ENCODE results near the gene CACNA1H.

Gene CACNA1H

DNA sequence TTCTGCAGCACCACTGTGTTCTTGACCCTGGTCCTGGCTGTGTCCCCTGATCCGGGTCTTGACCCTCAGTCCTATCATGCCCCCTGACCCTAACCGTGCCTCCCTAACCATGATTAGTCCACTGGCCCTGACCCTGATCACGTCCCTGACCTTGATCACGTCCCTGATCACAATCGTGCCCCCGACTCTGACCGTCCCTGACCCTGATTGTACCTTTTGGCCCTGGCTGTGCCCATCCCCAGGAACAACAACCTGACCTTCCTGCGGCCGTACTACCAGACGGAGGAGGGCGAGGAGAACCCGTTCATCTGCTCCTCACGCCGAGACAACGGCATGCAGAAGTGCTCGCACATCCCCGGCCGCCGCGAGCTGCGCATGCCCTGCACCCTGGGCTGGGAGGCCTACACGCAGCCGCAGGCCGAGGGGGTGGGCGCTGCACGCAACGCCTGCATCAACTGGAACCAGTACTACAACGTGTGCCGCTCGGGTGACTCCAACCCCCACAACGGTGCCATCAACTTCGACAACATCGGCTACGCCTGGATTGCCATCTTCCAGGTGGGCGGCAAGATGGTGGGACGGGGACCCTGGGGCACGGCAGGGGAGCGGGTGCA, 47.2 kb downstream of the CACNA1H start:
- Histone ChIP-seq H2AFZ (ENCODE audit: low read depth, low read length, severe bottlenecking) (no peak overlapping the region), H3K4me2 (ENCODE audit: low read depth, low read length, poor library complexity, severe bottlenecking) (no peak overlapping the region), H3K9ac (ENCODE audit: low read length) (no peak overlapping the region), H3K4me3 (ENCODE audit: insufficient read depth, low read length, poor library complexity, severe bottlenecking) (no peak overlapping the region), H3K9me2 (replicated peaks; ENCODE audit: insufficient read depth, low read length) (no peaks in the 10 kb centered on the region), H3F3A (ENCODE audit: insufficient read depth) (no peaks in the 10 kb centered on the region), H3K27ac (ENCODE audit: low read depth, low read length) (no peak overlapping the region), H3K9me3 (ENCODE audit: insufficient read depth, low read length) (no peaks in the 10 kb centered on the region), H4K20me1 (ENCODE audit: low read depth, low read length) (no peaks in the 10 kb centered on the region), H3K27me3 (ENCODE audit: low read length) (no peaks in the 10 kb centered on the region), H3K36me3 (ENCODE audit: low read length) (no peaks in the 10 kb centered on the region), H3K79me2 (ENCODE audit: insufficient read depth, low read length) (no peaks in the 10 kb centered on the region)
- TF ChIP-seq, protein P1, sequence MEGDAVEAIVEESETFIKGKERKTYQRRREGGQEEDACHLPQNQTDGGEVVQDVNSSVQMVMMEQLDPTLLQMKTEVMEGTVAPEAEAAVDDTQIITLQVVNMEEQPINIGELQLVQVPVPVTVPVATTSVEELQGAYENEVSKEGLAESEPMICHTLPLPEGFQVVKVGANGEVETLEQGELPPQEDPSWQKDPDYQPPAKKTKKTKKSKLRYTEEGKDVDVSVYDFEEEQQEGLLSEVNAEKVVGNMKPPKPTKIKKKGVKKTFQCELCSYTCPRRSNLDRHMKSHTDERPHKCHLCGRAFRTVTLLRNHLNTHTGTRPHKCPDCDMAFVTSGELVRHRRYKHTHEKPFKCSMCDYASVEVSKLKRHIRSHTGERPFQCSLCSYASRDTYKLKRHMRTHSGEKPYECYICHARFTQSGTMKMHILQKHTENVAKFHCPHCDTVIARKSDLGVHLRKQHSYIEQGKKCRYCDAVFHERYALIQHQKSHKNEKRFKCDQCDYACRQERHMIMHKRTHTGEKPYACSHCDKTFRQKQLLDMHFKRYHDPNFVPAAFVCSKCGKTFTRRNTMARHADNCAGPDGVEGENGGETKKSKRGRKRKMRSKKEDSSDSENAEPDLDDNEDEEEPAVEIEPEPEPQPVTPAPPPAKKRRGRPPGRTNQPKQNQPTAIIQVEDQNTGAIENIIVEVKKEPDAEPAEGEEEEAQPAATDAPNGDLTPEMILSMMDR (IDR thresholded peaks at IDR 0.05; ENCODE audit: insufficient read depth, low read length, poor library complexity, severe bottlenecking): no peak
- TF ChIP-seq EZH2phosphoT487 (conservative IDR thresholded peaks at IDR 0.05; ENCODE audit: low read length): no peak

DNA sequence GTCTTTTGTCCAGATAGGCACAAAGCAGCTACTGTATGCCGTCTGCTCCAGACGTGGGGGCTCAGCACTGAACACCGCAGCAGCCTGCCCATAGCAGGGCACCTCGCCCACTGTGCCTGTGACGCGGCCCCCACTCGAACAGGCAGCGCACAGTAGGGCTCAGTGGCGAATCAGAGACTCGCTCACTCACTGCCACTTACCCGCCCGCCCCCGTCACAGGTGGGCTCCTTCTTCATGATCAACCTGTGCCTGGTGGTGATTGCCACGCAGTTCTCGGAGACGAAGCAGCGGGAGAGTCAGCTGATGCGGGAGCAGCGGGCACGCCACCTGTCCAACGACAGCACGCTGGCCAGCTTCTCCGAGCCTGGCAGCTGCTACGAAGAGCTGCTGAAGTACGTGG, 48.5 kb downstream of the CACNA1H start:
- no peaks in the 10 kb centered on the region for H4K20me1 ChIP-seq (ENCODE audit: low read depth, low read length)
- TF ChIP-seq, protein P1 (IDR thresholded peaks at IDR 0.05; ENCODE audit: insufficient read depth, low read length, poor library complexity, severe bottlenecking): no peak
- no peak for TF ChIP-seq EZH2phosphoT487 (conservative IDR thresholded peaks at IDR 0.05; ENCODE audit: low read length)
- no peaks in the 10 kb centered on the region for H3K27me3 ChIP-seq (ENCODE audit: low read length)

DNA sequence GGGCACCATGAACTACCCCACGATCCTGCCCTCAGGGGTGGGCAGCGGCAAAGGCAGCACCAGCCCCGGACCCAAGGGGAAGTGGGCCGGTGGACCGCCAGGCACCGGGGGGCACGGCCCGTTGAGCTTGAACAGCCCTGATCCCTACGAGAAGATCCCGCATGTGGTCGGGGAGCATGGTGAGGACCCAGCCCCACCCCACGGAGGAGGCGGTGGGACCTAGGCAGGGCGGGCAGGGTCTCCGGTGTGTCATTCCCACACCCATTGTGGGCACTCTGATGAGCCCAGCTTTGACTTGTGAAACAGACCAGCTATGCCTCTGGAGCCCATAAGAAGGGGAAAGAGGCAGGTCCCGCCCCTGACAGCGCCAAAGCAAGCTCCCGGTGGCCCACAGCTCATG, 49.4 kb downstream of the CACNA1H start:
- H3F3A ChIP-seq (ENCODE audit: insufficient read depth): no peaks in the 10 kb centered on the region
- H3K9me3 ChIP-seq (ENCODE audit: insufficient read depth, low read length): no peaks in the 10 kb centered on the region
- no peak overlapping the region for H3K27ac ChIP-seq (ENCODE audit: low read depth, low read length)
- H3K4me2 ChIP-seq (ENCODE audit: low read depth, low read length, poor library complexity, severe bottlenecking): no peak overlapping the region
- no peak overlapping the region for H2AFZ ChIP-seq (ENCODE audit: low read depth, low read length, severe bottlenecking)
- no peaks in the 10 kb centered on the region for H3K9me2 ChIP-seq (replicated peaks; ENCODE audit: insufficient read depth, low read length)
- H3K36me3 ChIP-seq (ENCODE audit: low read length): no peaks in the 10 kb centered on the region
- H3K27me3 ChIP-seq (ENCODE audit: low read length): no peaks in the 10 kb centered on the region
- no peak overlapping the region for H3K4me3 ChIP-seq (ENCODE audit: insufficient read depth, low read length, poor library complexity, severe bottlenecking)
- H4K20me1 ChIP-seq (ENCODE audit: low read depth, low read length): no peaks in the 10 kb centered on the region
- TF ChIP-seq, protein P1 (IDR thresholded peaks at IDR 0.05; ENCODE audit: insufficient read depth, low read length, poor library complexity, severe bottlenecking): no peak
- no peak for TF ChIP-seq EZH2phosphoT487 (conservative IDR thresholded peaks at IDR 0.05; ENCODE audit: low read length)
- H3K79me2 ChIP-seq (ENCODE audit: insufficient read depth, low read length): no peaks in the 10 kb centered on the region
- H3K9ac ChIP-seq (ENCODE audit: low read length): no peak overlapping the region

More for the DNA sequence above, 48.5 kb downstream of the CACNA1H start:
- H3K9me3 ChIP-seq (ENCODE audit: insufficient read depth, low read length): no peaks in the 10 kb centered on the region
- no peak overlapping the region for H2AFZ ChIP-seq (ENCODE audit: low read depth, low read length, severe bottlenecking)
- no peaks in the 10 kb centered on the region for H3K9me2 ChIP-seq (replicated peaks; ENCODE audit: insufficient read depth, low read length)
- no peaks in the 10 kb centered on the region for H3K79me2 ChIP-seq (ENCODE audit: insufficient read depth, low read length)
- no peaks in the 10 kb centered on the region for H3K36me3 ChIP-seq (ENCODE audit: low read length)
- no peak overlapping the region for H3K4me2 ChIP-seq (ENCODE audit: low read depth, low read length, poor library complexity, severe bottlenecking)
- H3F3A ChIP-seq (ENCODE audit: insufficient read depth): no peaks in the 10 kb centered on the region
- H3K9ac ChIP-seq (ENCODE audit: low read length): no peak overlapping the region
- no peak overlapping the region for H3K4me3 ChIP-seq (ENCODE audit: insufficient read depth, low read length, poor library complexity, severe bottlenecking)
- no peak overlapping the region for H3K27ac ChIP-seq (ENCODE audit: low read depth, low read length)

Measured in SU-DHL-6 (cell line).